ENCODE results near the gene GMEB2.

The GMEB2 gene

GRCh38 chr20:63552481-63553249 is 74.2 kb downstream of the GMEB2 start:
- intact Hi-C loops (cut with DNase I), result no loop called here
- DNase-seq, result no peak

- intact Hi-C loops (cut with DNase I), result no loop called here
Observed at GRCh38 chr20:63551068-63551467, 75.8 kb downstream of the GMEB2 start.

DNA sequence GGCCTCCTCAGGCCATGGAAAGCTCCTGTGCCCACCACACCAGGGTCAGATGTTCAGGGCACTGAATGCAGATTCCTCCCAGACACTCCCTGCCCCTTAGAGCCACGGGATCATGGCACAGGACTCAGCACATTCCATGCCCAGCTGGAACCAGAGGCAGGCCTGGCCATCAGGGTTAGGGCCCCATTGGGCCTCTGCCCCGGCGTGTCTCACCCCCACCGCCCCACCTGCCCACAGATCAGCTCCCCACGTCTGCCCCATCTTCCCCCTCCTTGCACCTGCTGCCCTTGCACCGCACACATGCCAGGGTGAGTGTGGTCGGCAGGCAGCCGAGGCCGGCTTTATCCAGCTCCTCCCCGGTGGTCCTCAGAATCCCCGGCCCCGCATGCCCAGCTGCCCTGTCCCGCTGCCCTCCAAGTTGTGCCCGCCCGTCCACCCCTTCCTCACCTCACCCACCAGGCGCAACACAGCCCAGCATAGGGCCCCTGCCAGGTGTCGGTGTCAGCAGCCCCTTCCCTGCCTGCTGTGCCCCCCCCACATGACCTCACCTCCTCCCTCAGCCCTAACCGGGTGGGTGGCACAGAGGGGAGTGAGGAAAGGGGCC is 77.1 kb downstream of the GMEB2 start:
- no peak for DNase-seq
- intact Hi-C loops (cut with DNase I), result no loop called here

More at GRCh38 chr20:63551068-63551467, 75.8 kb downstream of the GMEB2 start:
- DNase-seq, result no peak

GRCh38 chr20:63549019-63549418 is 77.9 kb downstream of the GMEB2 start:
- DNase-seq, result no peak
- intact Hi-C loops (cut with DNase I), result no loop called here

DNA sequence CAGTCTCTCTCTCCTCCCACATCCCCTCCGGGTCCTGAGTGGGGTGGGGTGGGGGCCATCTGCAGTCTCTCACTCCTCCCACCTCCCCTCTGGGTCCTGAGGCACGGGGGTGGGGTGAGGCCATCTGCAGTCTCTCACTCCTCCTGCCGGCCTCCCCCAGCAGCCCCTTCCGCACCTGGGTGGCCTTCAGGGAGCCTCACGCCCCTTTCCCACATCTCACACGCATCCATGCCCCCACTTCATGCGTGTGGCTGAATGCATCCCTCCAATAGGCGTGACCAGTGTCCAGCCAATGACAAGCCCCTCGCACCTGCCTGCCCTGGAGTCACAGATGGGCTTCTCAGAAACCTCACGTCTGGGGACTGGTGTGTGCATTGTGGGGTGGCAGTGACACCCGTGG is 78.4 kb downstream of the GMEB2 start:
- DNase-seq, result no peak
- intact Hi-C loops (cut with DNase I), result no loop called here

DNA sequence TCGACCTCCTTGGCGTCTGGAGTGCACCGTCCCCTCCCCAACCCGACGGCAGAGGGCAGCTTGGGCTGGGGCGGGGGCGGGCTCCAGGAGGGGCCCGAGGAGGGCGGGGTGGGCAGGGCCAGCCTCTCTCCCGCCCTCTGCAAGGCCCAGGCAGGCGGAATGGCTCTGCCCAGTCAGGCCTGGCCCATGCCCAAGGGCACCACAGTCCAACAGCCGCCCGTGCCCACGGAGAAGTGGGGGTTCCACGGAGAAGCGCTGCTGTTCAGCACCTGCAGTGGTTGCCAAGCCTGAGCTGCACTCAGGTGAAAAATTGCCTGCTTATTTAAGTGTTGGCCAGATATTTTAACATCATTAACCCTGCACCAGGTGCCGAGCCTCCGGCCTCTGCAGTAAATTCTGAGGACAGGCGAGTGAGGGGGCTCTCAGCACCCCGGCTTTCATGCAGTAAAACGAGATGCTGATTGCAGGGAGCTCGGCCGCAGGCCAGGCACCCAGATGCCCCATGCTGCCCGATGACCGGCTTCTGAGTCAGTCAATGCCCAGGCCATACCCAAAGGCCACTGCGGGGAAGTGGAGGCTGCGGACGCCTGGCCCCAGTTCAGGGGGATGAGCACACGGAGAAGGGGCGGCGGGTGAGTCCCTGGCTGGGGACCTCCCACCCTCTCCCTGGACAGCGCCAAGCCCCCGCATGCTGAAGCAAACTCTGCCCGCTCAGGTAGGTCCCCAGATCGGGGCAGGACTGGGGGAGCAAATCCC is 79.0 kb downstream of the GMEB2 start, which contains the start of gene SRMS:
TSS of gene SRMS (minus strand) at position 25 of the 756 bp plus-strand sequence. CDS start 286 bp downstream, outside the sequence.
- DNase-seq, result no peak
- intact Hi-C loops (cut with DNase I), result no loop called here

- DNase-seq, result no peak
- intact Hi-C loops (cut with DNase I), result no loop called here
Observed at GRCh38 chr20:63546956-63547724, 79.8 kb downstream of the GMEB2 start.

DNA sequence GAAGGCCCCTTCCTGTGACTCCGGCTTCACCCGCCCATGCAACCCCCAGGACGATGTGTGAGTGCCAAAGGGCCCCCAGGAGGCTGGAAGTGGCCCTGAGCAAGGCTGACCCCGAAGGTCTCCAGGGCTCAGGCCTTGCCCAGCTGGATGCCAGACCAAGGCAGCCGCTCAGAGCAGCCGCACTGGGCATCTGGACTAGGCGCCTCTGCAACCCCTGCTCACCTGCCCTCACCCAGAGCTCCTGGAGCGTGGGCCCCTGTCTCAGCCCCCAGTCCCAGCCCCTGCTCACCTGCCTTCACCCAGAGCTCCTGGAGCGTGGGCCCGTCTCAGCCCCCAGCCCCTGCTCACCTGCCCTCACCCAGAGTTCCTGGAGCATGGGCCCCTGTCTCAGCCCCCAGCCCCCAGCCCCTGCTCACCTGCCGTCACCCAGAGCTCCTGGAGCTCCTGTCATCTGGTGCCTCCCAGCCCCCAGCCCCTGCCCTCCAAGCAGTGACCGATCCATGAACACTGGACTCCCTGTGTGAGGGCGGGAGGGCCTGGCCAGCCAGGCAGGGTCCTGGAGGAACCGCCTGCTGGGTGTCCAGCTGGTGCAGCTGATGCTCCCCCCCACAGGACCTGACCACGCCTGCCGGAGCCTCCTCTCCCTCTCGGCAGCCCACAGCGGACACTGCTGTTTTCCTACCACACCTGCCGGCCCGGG is 80.5 kb downstream of the GMEB2 start:
- no peak for DNase-seq
- intact Hi-C loops (cut with DNase I), result no loop called here

DNA sequence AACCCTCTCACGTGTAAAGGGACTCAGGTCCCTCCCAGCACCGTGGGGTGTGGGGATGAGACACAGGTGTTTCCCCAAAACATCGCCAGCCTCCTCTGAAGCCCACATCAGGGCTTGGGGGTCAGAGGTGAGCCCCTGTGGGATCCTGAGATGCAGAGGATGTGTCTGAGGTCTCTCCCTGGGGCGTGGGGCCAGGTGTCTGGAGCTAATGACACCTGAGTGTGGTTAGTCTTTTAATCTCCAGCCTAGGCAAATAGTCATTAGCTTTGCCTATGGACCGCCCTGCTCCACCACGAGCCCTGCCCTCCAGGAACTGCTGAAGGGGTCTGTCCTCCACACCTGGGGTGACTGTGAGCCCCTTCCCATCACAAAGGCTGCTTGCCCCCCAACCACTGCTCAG is 81.1 kb downstream of the GMEB2 start:
- no peak for DNase-seq
- intact Hi-C loops (cut with DNase I), result no loop called here

- DNase-seq, result no peak
- intact Hi-C loops (cut with DNase I), result no loop called here
Observed at GRCh38 chr20:63544958-63545516, 81.9 kb downstream of the GMEB2 start.

- DNase-seq, result no peak
- intact Hi-C loops (cut with DNase I), result no loop called here
Observed at GRCh38 chr20:63544241-63544957, 82.5 kb downstream of the GMEB2 start.

DNA sequence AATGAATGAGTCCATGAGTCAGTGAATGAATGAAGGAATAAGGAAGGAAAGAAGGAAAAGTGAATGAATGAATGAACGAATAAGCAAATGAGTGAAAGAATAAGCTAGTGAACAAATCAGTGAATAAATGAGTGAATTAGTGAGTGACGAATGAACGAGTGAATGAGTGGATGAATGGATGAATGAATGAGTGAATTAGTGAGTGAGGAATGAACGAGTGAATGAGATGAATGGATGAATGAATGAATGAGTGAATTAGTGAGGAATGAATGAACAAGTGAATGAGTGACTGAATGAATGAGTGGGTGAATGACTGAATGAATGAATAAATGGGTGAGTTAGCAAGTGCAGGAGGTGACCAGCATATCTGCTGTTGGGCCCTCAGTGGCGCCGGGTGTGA is 83.2 kb downstream of the GMEB2 start:
- DNase-seq, result no peak
- intact Hi-C loops (cut with DNase I), result no loop called here

DNA sequence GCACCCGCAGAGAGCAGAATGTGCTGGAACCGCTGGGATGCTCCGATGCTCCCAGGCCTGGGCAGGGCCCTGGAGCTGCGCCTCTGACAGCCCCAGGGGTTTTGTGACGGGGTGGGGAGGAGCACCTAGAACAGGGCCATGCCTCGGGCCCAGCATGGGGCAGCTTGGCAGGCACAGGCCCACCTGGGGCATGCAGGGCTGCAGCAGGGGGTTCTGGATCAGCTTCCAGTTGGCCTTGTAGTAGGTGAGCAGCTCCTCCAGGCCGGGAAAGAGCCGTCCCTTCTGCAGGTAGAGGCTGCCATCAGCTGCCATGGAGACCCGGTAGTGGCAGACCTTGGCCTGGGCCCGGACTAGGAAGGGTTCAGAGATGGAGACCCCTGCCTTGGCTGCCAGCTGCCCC is 83.8 kb downstream of the GMEB2 start:
- DNase-seq, result no peak
- intact Hi-C loops (cut with DNase I), result no loop called here

DNA sequence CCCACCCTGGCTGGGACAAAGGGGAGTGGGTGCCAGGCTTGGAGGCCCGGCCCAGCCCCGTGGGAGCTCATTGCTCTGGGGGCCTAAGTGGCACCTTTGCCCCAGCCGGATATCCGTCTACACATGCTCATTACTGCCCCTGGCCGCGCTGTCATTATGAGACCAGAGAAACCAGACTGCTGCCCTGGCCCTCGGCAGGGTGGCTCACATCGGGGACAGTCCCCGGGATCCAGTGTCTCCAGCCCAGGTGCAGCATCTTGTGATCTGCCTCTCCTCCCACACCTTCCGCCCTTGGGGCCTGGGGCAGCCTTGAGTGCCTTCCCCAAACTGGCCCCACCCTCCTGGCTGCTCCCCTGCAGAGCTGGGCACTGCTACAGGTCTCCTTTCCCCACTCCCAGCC is 84.2 kb downstream of the GMEB2 start:
- intact Hi-C loops (cut with DNase I), result no loop called here
- DNase-seq, result no peak

DNA sequence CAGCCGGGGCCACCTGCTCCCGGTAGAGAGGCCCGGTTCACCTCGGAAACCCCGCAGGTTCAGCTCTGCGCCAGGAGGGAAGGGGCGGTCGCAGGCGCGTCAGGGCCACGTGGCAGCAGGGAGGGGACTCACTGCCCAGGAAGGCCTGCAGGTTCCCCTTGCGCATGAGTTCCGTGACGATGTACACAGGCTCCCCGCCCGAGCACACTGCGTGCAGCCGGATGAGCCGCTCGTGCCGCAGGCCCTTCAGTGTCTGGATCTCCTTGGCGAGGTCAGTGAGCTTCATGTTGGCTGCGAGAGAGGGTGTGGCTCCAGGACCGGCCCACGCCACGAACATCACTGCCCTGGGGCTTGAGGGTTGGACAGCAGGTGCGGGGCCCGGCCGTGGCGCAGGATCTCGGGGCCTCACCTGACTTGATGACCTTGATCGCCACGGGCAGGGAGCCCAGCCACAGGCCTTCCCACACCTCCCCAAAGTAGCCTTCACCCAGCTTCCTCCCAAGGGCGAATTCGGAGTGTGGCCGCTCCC is 84.8 kb downstream of the GMEB2 start:
- intact Hi-C loops (cut with DNase I), result no loop called here
- no peak for DNase-seq

GRCh38 chr20:63541371-63541770 is 85.5 kb downstream of the GMEB2 start:
- intact Hi-C loops (cut with DNase I), result no loop called here
- DNase-seq, result no peak

DNA sequence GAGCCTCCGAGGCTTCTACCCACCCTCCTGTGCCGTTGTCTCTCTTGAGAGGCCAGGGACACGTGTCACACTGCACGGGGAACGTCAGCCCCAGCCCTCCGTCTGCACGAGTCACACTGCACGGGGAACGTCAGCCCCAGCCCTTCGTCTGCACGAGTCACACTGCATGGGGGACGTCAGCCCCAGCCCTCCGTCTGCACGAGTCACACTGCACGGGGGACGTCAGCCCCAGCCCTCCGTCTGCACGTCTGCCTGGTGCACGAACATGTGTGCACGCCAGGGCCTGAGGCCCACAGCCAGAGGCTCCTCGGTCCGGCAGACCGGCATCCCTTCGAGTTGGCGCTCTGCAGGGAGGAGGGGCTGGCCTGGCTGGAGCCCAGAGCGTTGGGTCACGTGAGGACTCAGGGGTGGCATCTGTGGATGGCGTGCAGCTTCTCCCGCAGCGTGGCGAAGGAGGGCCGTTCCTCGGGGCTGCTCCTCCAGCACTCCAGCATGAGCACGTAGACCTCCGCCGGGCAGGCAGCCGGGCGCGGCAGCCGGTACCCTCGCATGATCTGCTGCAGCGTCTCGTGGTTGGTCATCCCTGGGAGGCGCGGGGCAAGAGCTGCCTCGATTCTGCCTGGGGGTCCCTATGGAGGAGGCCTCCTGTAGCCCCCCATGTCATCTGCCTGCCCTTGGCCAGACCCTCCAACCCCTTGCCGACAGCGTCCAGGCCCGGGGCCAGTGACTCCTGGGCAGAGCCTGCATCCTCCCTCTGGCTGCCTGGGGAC is 86.3 kb downstream of the GMEB2 start:
- peak in 7 of 10 donors; percentile 30 to 92 (median 56) for DNase-seq
- intact Hi-C loops (cut with DNase I), result no loop called here
